Hematopoietic multipotent progenitor cell treated with erythropoietin and hydrocortisone succinate and interleukin-3 and kit ligand, for 8 days (in vitro differentiated cells): ENCODE results near the gene SMTNL2.
A peak's percentile ranks its signal among the peaks of the same experiment; 100 is the strongest.
"Not testable (repeated sequence)": the region's sequence is repeated elsewhere in the genome, so short reads cannot be mapped to it uniquely, and the experiment has no call there.

ENCODE experiments used
- DNase-seq: peaks from one replicate; pipeline ENCODE4 v3.0.0-alpha.2; 2015

Gene SMTNL2

GRCh38 chr17:4587803-4588202, 3.5 kb downstream of the SMTNL2 start:
- DNase-seq: peak; percentile 52

- no peak for DNase-seq
Observed at GRCh38 chr17:4588391-4588790, 4.1 kb downstream of the SMTNL2 start.

- no peak for DNase-seq
Observed at GRCh38 chr17:4588898-4589625, 4.7 kb downstream of the SMTNL2 start.

GRCh38 chr17:4590042-4590441, 5.7 kb downstream of the SMTNL2 start:
- DNase-seq: not testable (repeated sequence)

GRCh38 chr17:4590981-4591453, 6.7 kb downstream of the SMTNL2 start:
- DNase-seq: no peak

GRCh38 chr17:4591529-4591928, 7.2 kb downstream of the SMTNL2 start:
- no peak for DNase-seq

GRCh38 chr17:4592240-4593005, 8.1 kb downstream of the SMTNL2 start:
- no peak for DNase-seq

- no peak for DNase-seq
Observed at GRCh38 chr17:4593021-4593421, 8.7 kb downstream of the SMTNL2 start.

GRCh38 chr17:4594406-4594805, 10.1 kb downstream of the SMTNL2 start:
- no peak for DNase-seq

GRCh38 chr17:4594931-4595684, 10.8 kb downstream of the SMTNL2 start:
- peak; percentile 64 for DNase-seq

- not testable (repeated sequence) for DNase-seq
Observed at GRCh38 chr17:4595685-4596342, 11.5 kb downstream of the SMTNL2 start.

- no peak for DNase-seq
Observed at GRCh38 chr17:4596636-4597380, 12.5 kb downstream of the SMTNL2 start.

- no peak for DNase-seq
Observed at GRCh38 chr17:4597975-4598374, 13.6 kb downstream of the SMTNL2 start.

GRCh38 chr17:4598776-4599504, 14.6 kb downstream of the SMTNL2 start:
- DNase-seq: no peak

GRCh38 chr17:4599505-4600281, 15.4 kb downstream of the SMTNL2 start:
- DNase-seq: no peak

- no peak for DNase-seq
Observed at GRCh38 chr17:4600563-4600962, 16.2 kb downstream of the SMTNL2 start.

GRCh38 chr17:4601326-4601725, 17.0 kb downstream of the SMTNL2 start:
- DNase-seq: no peak

GRCh38 chr17:4602041-4602440, 17.7 kb downstream of the SMTNL2 start:
- no peak for DNase-seq

- DNase-seq: no peak
Observed at GRCh38 chr17:4604111-4604644, 19.8 kb downstream of the SMTNL2 start.

GRCh38 chr17:4604736-4605135, 20.4 kb downstream of the SMTNL2 start:
- not testable (repeated sequence) for DNase-seq
